ENCODE data around the gene FBXO36. TPM values are rescaled to one million over a fixed set of nuclear protein-coding genes. Genes with fewer than 3 reads are reported as not detected.

The FBXO36 gene
- total and polyA plus RNA-seq, 4 donors = 0.56 to 1.3 (median 0.69) TPM

DNA sequence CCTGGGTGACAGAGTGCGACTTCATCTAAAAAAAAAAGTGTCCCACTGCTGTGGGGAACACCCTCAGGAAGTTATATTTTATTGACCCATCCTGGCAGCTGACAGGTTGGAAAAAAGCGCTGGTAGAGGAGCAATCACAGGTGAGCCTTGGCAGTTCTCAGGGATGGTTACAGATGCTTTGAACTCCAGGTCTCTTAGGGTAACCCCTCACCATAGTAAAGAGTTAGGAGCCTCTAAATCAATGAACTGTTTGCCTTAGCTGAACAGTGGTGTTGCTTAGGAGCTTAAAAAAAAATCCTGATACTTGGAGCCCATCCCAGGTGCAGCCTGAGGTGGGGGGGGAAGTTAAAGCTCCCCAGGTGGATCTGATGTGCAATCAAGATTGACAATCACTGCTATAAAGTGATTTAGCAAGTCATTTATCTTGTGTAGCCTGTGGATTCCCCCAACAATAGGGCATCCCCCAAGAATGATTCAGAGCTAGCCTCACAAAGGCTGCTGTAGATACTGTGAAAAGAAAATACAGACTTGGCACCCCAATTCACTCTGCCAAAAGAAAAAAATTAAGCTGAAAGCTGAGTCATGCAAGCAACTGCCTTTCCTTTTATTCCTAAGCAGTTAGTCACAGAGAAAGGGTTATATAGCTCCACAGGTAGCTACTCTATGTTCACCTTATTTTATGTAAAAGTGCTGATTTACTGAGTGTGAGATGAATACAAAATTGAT, 131.6 kb downstream of the FBXO36 start:
- DNase-seq (ENCODE audit: low spot score) = no peak
- H3K27me3 ChIP-seq (ENCODE audit: control insufficient read depth in 4 of 4, insufficient read depth in 4 of 4, low read length in 3 of 4) = no peaks in the 10 kb centered on the region
- H3K9me3 ChIP-seq (ENCODE audit: control insufficient read depth in 4 of 4, low read length in 3 of 4) = no peaks in the 10 kb centered on the region
- peaks cover 0 to 6% (median 2%) of the 10 kb centered on the region in 4 donors for H3K4me1 ChIP-seq (ENCODE audit: control insufficient read depth in 4 of 4, insufficient read depth in 4 of 4, low read length in 3 of 4)
- H3K4me3 ChIP-seq (ENCODE audit: low read depth in 1 of 3, low read length in 3 of 3) = no peak overlapping the region
- H3K36me3 ChIP-seq (ENCODE audit: control insufficient read depth in 4 of 4, insufficient read depth in 3 of 4, low read depth in 1 of 4, low read length in 3 of 4) = no peaks in the 10 kb centered on the region
- H3K9ac ChIP-seq (ENCODE audit: low read depth in 1 of 2, low read length in 2 of 2) = no peak overlapping the region
- WGBS = 85% methylated on average over 2 of the region's 2 CpGs
- H3K27ac ChIP-seq (ENCODE audit: low read depth in 1 of 2, low read length in 2 of 2) = no peak overlapping the region
- TF ChIP-seq NR2F2 (IDR thresholded peaks at IDR 0.05) (no peak), RXRA (IDR thresholded peaks at IDR 0.05) (no peak), JUND (IDR thresholded peaks at IDR 0.05) (no peak), RAD21 (IDR thresholded peaks at IDR 0.05) (no peak), EGR1 (IDR thresholded peaks at IDR 0.05; ENCODE audit: low read depth in 2 of 2) (no peak), YY1 (IDR thresholded peaks at IDR 0.05) (no peak), HNF4A (conservative IDR thresholded peaks at IDR 0.05) (no peak), HNF4G (IDR thresholded peaks at IDR 0.05) (no peak), GABPA (IDR thresholded peaks at IDR 0.05 in 1 of 2, conservative IDR thresholded peaks at IDR 0.05 in 1 of 2) (no peak), FOXA1 (IDR thresholded peaks at IDR 0.05) (no peak), FOXA2 (IDR thresholded peaks at IDR 0.05) (no peak), TAF1 (conservative IDR thresholded peaks at IDR 0.05) (no peak), SP1 (IDR thresholded peaks at IDR 0.05) (no peak)
- TF ChIP-seq, protein P1, sequence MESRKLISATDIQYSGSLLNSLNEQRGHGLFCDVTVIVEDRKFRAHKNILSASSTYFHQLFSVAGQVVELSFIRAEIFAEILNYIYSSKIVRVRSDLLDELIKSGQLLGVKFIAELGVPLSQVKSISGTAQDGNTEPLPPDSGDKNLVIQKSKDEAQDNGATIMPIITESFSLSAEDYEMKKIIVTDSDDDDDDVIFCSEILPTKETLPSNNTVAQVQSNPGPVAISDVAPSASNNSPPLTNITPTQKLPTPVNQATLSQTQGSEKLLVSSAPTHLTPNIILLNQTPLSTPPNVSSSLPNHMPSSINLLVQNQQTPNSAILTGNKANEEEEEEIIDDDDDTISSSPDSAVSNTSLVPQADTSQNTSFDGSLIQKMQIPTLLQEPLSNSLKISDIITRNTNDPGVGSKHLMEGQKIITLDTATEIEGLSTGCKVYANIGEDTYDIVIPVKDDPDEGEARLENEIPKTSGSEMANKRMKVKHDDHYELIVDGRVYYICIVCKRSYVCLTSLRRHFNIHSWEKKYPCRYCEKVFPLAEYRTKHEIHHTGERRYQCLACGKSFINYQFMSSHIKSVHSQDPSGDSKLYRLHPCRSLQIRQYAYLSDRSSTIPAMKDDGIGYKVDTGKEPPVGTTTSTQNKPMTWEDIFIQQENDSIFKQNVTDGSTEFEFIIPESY (IDR thresholded peaks at IDR 0.05) = no peak
- TF ChIP-seq, protein P2, sequence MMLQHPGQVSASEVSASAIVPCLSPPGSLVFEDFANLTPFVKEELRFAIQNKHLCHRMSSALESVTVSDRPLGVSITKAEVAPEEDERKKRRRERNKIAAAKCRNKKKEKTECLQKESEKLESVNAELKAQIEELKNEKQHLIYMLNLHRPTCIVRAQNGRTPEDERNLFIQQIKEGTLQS (IDR thresholded peaks at IDR 0.05) = no peak
- TF ChIP-seq, protein P3, sequence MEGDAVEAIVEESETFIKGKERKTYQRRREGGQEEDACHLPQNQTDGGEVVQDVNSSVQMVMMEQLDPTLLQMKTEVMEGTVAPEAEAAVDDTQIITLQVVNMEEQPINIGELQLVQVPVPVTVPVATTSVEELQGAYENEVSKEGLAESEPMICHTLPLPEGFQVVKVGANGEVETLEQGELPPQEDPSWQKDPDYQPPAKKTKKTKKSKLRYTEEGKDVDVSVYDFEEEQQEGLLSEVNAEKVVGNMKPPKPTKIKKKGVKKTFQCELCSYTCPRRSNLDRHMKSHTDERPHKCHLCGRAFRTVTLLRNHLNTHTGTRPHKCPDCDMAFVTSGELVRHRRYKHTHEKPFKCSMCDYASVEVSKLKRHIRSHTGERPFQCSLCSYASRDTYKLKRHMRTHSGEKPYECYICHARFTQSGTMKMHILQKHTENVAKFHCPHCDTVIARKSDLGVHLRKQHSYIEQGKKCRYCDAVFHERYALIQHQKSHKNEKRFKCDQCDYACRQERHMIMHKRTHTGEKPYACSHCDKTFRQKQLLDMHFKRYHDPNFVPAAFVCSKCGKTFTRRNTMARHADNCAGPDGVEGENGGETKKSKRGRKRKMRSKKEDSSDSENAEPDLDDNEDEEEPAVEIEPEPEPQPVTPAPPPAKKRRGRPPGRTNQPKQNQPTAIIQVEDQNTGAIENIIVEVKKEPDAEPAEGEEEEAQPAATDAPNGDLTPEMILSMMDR (IDR thresholded peaks at IDR 0.05; ENCODE audit: low read depth, low read length, missing input control) = no peak
- TF ChIP-seq, protein P4, sequence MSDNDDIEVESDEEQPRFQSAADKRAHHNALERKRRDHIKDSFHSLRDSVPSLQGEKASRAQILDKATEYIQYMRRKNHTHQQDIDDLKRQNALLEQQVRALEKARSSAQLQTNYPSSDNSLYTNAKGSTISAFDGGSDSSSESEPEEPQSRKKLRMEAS (IDR thresholded peaks at IDR 0.05) = no peak
- TF ChIP-seq, protein P5, sequence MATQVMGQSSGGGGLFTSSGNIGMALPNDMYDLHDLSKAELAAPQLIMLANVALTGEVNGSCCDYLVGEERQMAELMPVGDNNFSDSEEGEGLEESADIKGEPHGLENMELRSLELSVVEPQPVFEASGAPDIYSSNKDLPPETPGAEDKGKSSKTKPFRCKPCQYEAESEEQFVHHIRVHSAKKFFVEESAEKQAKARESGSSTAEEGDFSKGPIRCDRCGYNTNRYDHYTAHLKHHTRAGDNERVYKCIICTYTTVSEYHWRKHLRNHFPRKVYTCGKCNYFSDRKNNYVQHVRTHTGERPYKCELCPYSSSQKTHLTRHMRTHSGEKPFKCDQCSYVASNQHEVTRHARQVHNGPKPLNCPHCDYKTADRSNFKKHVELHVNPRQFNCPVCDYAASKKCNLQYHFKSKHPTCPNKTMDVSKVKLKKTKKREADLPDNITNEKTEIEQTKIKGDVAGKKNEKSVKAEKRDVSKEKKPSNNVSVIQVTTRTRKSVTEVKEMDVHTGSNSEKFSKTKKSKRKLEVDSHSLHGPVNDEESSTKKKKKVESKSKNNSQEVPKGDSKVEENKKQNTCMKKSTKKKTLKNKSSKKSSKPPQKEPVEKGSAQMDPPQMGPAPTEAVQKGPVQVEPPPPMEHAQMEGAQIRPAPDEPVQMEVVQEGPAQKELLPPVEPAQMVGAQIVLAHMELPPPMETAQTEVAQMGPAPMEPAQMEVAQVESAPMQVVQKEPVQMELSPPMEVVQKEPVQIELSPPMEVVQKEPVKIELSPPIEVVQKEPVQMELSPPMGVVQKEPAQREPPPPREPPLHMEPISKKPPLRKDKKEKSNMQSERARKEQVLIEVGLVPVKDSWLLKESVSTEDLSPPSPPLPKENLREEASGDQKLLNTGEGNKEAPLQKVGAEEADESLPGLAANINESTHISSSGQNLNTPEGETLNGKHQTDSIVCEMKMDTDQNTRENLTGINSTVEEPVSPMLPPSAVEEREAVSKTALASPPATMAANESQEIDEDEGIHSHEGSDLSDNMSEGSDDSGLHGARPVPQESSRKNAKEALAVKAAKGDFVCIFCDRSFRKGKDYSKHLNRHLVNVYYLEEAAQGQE (IDR thresholded peaks at IDR 0.05) = no peak
